DMS 273 treated with DMSO at 0.1 percent for 48 hours (cell line): ENCODE measurements around the gene LRRC51.
"Not testable (repeated sequence)": the region's sequence is repeated elsewhere in the genome, so short reads cannot be mapped to it uniquely, and the experiment has no call there.

Experiments used
- DNase-seq: peaks from one replicate; lab custom pipeline; 2025; lab: John Stamatoyannopoulos, UW

The LRRC51 gene

DNA sequence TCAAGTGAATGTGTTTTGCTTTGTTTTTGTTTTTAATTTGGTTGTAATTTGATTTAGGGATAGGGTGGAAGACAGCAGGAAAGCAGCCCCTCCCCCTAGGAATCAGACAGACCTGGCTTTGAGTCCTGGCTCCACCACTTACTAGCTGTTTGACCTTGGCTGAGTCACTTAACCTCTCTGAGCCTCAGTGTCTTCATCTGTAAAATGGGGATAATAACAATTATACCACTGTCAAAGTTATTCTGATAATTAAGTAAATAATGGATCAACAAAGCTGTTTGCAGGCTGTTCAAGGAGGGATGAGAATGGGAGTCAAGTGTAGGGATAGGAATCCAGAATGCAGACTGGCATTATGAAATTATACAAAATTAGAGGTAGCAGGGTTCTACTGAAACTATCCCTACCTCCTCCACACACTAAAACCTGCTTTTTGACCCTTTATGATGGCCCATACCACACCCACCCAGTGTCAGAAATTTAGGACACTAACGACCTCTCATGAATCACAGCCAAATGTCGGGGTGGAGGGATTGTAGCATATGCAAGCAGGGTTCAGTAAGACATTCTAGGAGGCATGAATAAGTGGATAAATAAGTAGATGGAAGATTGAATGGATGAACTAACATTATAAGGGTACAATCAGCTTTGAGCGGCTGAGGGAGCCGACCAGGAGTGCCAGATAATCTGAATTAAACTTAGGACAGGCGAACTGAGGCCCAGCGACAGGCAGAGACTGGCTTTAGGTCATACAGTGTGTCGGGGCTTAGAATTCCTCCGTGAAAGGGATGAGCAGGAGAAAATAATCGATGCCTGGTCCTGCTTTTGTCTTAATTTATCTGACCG is 30.9 kb downstream of the LRRC51 start:
- no peak for DNase-seq

DNA sequence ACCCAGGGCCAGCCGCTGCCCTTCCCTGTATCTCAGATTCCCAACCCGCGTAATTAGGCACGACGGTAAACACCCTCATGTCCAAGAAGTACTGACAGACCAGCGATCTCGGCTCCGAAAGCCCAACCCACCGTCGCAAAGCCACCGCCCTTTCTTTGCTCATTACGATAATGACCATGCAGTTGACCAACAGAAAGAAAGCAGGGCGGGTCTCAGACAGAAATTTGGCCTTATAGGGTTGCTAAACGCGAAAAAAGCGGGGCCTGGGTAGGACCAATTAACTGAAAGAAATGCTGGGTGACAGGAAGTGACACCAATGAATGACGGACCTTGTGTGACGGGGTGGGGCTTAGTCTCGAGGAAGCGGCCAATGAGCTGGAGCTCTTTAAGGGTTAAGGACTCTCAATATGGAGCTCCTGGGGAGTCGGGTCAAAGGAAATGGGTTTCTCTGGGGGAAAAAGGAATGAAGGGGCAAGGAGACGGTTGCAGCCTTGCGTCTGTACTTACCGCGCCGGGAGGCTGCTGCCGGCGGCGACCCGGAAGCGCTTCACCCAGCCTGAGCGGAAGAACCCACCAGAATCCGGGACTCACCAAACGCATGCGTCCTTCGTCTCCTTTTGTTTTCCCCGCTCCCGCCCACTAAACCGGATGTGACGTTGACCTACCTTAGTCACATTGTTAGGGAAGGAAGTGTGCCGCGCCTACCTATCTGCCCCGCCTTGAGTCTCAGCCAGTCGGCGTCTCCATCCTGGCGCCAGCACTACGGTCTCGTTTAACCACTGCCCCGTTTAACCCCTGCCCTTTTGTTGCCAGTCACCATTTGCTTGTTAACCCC is 31.7 kb downstream of the LRRC51 start, which contains the start of gene ANAPC15:
Gene ANAPC15 (minus strand): TSS at position 553 of the 835 bp plus-strand sequence. CDS start 1,419 bp downstream, outside the sequence.
- DNase-seq = peak; percentile 98

DNA sequence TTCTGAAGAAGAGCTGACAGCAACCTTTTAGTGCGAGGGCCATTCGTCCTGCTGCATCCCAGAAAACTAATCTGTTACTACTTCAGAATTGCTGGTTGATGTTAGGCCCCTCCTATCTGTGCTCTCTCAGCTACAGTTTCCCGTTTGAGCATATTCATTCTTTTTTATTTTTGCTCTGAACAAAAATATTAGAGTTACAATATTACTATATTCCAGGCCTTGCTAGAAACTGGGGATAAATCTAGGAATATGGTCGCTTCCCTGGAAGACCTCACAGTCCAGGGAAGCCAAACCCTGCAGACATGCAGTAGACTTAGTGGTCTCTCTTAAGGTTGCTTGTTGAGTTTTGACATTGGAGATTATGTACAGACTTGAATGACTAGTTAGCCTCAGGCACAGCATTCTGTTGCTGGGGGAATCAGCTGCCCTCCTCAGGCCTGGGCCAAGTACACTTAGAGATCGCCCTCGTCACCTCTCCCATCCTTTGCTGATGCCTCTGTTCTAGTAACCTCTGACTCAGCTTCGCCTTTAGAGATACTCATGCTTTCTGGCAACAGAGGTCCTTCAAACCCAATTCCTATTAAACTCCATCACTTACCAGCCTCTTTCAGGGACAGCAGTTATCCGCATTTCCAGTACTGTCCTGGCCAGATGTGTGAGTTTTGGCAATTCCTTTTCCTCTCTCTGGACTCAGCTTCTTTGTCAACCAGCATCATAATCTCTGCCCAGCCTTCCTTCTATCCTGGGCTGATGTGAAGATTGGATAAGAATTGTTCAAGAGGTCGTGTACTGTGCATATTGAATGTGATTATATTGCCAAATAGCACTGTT is 32.5 kb downstream of the LRRC51 start:
- no peak for DNase-seq

DNA sequence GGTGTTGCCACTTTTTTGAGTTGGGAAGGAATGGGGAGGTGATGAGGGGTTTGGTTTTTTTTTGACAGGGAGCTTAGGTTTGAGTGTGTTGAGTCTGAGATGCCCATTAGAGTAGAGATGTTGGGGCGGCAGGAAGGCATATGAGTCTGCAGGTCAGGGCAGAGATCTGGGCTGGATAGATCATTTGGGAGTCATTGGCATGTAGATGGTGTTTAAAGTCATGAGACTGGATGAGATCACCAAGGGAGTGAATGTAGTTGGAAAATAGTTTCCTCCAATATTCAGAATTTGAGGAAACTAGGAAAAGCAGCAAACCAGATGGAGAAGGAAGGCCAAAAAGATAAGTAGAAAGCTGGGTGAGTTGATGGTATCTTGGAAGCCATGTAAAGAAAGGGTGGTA is 33.9 kb downstream of the LRRC51 start:
- DNase-seq = no peak

DNA sequence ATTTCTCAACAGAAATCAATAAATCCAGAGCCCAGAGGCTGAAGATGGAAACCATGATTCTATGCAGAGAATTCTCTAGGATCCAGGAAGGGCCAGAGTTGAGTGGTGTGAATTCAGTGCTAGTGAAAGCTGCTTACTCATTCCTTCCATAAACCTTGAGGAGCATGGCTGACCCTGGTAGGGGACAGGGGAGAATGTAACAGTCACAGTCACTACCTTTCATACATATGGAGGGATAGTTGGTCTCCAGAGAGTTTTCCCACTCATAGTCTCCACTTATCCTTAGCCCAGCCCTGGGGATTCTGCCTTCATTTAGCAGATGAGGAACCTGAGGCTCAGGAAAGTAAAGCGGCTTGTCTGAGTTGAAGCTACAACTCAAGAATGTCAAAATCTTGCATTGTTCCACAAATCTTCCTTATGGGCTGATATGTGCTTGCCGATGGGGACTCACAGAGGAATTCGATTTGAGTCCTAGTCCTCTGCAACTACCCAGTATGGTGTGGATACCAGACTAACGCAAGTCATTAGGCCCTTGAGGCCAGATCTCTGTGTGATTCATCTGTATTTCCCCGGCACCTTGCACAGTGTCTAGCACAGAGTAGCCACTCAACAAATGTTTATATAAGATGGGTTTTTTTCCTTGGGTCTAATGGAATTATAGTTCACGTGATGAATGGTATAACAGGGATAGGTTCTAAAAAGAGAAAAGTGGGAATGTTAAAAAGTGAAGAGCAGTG is 35.5 kb downstream of the LRRC51 start:
- no peak for DNase-seq

DNA sequence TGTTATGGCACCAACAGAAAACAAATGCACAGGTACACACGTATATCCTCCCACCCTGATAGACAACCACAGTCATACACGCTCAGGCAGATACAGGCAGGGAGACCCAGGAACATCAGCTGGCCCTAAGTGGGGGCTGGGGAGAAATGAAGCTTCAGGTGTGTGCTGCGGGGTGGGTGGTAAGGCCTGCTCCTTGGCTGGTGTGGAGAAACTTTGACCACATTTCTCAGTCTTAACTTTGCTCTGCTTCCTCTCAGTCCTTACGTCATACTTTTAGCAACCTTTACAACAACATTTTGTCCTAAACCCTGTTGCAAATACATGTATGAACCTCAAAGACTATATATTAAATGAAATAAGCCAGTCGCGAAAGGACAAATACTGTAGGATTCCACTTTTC is 38.5 kb downstream of the LRRC51 start:
- DNase-seq = no peak

DNA sequence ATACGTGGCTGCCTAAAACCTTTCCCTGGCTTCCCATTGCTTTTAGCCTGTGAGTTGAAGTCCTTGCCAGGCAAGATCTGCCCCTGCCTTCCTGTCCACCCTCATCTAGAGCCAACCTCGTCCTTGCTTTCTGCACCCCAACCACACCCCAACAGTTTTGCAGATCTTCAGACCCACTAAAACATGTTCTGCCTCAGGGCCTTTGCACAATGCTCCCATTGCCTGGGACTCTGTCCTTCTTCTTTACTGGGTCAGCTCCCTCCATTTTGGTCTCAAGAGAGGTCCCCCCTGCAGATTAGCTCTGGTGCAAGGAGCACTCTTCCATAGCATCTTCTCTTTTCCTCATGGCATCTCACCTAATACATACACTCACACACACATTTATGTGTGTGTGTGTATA is 40.3 kb downstream of the LRRC51 start:
- DNase-seq = no peak

DNA sequence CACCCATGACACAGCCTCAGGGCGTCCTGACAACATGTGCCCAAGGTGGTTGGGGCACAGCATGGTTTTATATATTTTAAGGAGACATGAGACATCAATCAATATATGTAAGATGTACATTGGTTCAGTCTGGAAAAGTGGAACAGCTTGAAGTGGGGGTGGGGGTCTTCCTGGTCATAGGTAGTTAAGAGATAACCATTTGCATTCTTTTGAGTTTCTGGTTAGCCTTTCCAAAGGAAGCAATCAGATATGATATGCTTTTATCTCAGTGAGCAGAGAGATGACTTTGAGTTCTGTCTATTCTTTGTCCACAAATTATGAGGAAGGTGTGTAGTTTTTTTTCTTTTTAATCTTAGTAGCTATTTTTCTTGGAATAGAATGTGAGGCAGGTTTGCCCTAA is 42.0 kb downstream of the LRRC51 start:
- no peak for DNase-seq

DNA sequence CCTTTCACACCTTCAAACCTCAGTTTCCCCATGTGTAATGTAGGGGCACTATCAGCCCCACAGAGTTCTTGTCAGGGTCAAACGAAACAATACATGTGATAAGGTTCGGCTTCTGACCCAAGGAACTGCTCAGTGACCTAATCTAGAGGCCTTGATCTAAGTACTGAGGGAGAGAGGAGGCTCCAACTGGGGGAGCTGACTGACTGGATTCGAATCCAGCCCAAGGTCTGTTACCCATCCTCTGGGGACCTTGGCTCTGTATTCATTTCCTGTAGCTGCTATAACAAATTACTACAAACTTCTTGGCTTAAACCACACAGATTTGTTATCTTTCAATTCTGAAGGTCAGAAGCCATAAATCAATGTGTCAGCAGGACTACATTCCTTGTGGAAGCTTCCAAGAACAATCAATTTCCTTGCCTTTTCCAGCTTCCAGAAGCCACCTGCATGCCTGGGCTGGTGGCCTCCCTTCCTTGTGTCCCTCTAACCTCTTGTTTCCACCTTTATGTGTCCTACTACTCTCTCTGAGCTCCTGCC is 42.5 kb downstream of the LRRC51 start:
- no peak for DNase-seq

DNA sequence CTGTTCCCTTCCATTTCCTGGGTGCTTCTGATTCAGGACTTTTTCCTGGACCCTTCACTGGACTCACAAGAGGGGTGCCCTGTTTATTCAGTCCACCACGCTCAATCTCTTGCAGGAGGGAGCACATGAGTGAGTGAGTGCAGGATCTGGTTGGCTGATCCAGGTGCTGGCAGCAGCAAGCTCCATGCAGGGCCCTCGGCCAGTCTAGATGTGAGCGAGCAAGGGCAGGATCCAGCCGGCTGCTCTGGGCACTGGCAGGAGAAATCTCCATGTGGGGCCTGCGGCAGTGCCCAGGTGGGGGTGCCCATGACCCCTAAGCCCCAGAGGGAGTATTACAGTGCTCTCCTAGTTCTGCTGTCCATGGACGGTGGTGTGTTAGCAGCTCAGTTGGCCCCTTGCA is 43.4 kb downstream of the LRRC51 start:
- DNase-seq = no peak

DNA sequence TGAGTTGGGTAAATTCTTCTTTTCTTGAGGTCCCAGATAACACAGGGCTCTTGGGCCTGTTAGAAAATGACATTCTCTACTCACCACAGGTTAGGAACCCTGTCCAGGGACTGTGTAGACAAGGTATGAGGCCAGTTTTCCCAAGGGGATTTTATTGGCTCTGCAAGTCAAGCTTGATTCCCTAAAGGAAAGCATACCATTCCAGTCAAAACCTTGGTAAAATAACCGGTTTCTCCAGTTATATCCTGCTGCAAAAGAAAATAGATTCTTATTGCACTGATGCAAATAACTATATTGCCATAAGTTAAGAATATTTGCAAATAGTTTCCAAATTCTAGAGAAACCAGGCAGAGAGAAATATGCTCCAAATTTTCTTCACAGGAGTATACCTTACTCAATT is 45.3 kb downstream of the LRRC51 start:
- no peak for DNase-seq

DNA sequence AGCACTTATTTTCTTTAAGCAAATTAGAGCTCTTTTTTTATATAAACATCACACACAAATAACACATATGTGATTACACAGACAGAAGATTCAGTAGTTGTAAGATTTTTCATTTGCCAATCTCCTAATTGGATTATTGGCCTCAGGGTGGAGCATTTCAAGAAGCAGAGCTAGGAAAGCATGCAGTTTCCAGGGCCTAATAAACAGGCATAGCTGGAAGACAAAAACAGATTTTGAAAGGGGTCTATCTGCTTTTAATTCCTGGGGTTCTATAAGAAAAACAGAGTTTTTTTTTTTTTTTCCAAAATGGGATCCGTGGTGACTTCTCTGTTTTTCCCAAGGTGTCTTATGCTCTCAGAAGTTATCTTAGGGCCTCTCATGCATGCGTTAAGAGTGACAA is 47.3 kb downstream of the LRRC51 start:
- DNase-seq = no peak

DNA sequence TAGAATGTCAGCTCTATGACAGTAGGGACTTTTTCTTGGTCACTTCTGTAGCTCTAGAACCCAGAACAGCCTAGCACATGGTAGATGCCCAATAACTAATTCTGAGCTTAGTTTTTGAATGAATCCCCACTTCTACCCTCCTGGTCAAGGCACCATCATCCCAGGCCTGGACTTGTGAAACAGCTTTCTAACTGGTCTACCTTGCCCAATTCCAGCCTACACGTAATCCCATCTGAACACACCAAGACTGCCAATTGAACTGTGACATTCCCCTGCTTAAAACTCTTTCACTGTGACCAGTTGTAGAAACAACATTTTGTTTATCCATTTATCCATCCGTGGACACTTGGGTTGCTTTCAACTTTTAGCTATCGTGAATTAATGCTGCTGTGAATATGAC is 48.7 kb downstream of the LRRC51 start:
- no peak for DNase-seq

DNA sequence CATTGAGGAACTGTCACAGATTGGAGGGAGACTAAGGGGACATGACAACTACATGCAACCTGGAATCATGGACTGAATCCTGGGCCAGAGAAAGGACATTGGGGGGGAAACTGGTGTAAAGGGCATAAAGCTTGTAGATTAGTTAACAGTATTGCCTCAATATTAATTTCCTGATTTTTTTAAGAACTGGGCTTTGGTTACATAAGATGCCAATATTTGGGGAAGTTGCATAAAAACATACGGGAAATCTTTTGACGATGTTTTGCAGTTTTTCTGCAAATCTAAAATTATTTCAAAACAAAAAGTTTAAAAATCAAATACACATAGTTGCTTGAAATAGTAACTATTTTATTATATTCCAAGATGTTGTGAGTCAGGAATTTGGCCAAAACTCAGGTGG is 52.0 kb downstream of the LRRC51 start:
- DNase-seq = no peak

DNA sequence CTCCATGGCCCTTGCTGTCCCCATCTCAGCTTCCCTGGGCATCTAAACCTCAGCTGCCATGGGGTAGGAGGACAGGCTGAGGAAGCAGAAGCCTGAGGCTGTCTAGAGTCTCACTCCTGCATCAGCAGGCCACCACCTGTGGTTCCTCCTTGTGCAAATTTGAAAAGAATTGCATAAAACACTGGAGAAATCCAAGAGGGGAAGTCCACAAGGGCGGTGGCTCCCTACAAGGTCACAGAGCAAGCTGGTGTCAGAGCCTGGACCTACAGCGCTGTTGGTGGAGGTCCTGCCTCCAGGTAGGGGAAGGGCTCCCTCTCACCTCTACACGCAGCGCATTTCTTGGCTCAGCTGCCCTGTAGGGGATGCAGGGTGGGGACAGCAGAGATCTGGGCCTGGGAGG is 54.8 kb downstream of the LRRC51 start, which contains the start of gene FOLR3:
Gene FOLR3 (plus strand): TSS at position 253 of the 400 bp plus-strand sequence. CDS start 228 bp downstream, outside the sequence.
- not testable (repeated sequence) for DNase-seq

DNA sequence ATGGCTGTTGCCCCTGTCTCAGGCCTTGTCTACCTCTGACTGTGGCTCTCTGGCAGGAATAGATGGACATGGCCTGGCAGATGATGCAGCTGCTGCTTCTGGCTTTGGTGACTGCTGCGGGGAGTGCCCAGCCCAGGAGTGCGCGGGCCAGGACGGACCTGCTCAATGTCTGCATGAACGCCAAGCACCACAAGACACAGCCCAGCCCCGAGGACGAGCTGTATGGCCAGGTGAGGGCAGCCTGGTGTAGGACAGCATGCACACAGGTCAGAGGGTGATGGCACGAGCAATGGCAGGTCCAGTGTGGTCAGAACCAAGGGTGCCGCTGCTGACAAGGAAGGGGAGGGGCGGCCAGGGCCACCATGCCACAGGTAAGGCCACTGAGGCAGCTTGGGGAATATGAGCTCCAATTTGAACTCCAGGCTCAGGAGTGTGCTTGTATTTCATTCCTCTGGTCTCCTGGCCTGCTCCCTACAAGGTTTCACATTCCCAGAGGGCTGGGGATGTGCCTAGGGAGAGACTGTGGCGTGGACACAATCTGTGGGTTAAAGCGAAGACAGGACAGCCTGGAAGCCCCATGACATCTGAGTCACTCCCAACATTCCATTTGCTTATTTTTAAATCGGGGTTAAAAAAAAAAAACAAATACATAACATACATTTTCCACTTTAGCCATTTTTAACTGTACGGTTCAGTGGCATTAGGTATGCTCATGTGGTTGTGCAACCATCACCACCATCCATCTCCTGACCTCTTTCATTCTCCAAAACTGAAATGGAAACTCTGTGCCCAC is 55.4 kb downstream of the LRRC51 start:
- no peak for DNase-seq

DNA sequence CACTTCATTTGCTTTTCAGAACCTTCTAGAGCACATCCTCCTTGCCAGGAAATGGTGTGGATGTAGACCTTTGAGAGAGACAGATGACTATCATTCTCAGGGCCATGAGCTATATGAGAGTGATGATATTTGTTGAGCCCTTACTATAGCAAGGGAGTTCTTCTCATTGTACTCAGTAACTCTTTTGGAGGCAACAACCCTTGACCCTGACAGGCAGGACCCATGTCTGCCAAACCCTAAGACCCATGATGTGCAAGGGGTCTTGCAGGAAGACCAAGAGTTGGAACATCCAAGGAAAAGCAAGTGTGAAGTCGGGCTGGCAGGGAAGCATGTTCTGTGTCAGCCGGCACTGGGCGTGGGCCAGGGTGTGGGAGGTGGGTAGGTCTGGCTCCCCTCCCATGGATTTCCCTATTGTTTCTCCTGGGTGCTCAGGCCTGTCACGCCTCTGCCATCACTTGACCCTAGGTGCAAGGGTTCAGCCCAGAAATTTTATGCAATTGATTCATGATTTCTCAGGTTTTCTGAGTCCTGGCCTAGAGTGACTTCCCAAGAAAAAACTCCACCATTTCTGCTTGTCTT is 56.1 kb downstream of the LRRC51 start:
- DNase-seq = no peak

DNA sequence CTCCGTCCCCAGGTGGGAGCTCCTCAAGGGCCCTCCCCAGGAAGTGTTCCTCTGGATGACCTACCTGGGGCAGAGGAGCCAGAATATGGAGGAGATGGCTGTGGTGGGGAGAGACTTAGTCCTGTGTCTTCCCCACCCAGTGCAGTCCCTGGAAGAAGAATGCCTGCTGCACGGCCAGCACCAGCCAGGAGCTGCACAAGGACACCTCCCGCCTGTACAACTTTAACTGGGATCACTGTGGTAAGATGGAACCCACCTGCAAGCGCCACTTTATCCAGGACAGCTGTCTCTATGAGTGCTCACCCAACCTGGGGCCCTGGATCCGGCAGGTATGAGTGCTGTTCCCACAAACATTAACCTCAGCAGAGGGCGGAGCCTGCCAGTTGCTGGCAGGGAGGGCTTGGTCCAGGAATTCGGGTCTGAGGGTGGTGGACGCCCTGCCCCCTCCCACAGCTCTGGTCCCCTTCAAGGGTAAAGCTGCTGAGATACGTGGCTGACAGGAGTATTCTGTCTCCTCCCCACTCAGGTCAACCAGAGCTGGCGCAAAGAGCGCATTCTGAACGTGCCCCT is 58.3 kb downstream of the LRRC51 start:
- DNase-seq = no peak

DNA sequence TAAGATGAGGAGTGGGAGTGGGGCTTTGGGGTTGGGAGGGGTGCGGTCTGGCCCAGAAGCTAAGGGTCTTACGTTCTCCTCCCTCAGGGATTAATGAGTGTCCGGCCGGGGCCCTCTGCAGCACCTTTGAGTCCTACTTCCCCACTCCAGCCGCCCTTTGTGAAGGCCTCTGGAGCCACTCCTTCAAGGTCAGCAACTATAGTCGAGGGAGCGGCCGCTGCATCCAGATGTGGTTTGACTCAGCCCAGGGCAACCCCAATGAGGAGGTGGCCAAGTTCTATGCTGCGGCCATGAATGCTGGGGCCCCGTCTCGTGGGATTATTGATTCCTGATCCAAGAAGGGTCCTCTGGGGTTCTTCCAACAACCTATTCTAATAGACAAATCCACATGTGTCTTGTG is 58.9 kb downstream of the LRRC51 start:
- no peak for DNase-seq

DNA sequence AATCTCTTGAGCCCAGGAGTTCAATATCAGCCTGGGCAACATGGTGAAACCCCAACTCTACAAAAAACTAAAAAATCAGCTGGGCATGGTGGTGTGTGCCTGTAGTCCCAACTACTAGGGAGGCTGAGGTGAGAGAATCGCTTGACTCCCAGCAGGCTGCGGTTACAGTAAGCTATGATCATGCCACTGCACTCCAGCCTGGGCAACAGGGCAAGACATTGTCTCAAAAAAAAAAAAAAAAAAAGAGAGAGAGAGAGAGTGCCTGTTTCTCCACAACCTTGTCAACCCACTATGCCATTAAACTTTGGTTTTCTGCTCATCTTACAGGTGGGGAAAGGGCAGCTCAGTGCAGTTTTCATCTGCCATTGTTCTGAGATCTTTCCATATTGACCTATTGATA is 60.0 kb downstream of the LRRC51 start:
- DNase-seq = no peak
